A549 (cell line): ENCODE results near the gene MRPS14.

Source experiments
- BHLHE40 ChIP-seq: IDR thresholded peaks from 2 replicates; pipeline ENCODE4 v1.6.1; 2012; ENCODE audit warnings: low read depth, low read length, inconsistent platforms
- JUNB ChIP-seq: fragments of >200 bp; sonication (Bioruptor Twin); formaldehyde crosslinking; IDR thresholded peaks from 2 replicates; pipeline ENCODE4 v1.6.1; 2016
- POLR2A ChIP-seq: IDR thresholded peaks from 2 replicates; pipeline ENCODE4 v1.6.1; 2012; ENCODE audit warnings: mild to moderate bottlenecking, low read length
- SMC3 ChIP-seq: fragments of >200 bp; sonication (Bioruptor Twin); formaldehyde crosslinking; IDR thresholded peaks from 3 replicates; pipeline ENCODE4 v1.6.1; 2018; ENCODE audit warnings: inconsistent platforms

GRCh38 chr1:174984952-174985351, 38.3 kb downstream of the MRPS14 start:
- TF ChIP-seq JUNB (no peak), BHLHE40 (no peak), SMC3 (no peak), POLR2A (no peak)
